Stimulated activated CD4-positive, alpha-beta T cell treated with anti-CD3 and anti-CD28 coated beads, Interleukin-1b, Interleukin-23, amount 100 ng/mL, for 4 hours (primary cell): Measurements from ENCODE around the gene SIPA1L3.

ENCODE experiments used
- DNase-seq, 2 donors: peaks; one replicate each; pipeline ENCODE4 v3.0.0-alpha.2; 2020; ENCODE audit warnings: low read depth in 2 of 2

The SIPA1L3 gene

GRCh38 chr19:37977391-37977790 lies 70.4 kb downstream of the SIPA1L3 start:
- no peak for DNase-seq

GRCh38 chr19:37977992-37978391 lies 71.0 kb downstream of the SIPA1L3 start:
- no peak for DNase-seq

- DNase-seq = no peak
Observed at GRCh38 chr19:37979547-37980082, 72.6 kb downstream of the SIPA1L3 start.

GRCh38 chr19:37980419-37981170 lies 73.6 kb downstream of the SIPA1L3 start:
- DNase-seq = no peak

- no peak for DNase-seq
Observed at GRCh38 chr19:37981785-37982475, 74.9 kb downstream of the SIPA1L3 start.

- DNase-seq = no peak
Observed at GRCh38 chr19:37982655-37983054, 75.6 kb downstream of the SIPA1L3 start.

GRCh38 chr19:37983153-37983552 lies 76.1 kb downstream of the SIPA1L3 start:
- no peak for DNase-seq

GRCh38 chr19:37983916-37984315 lies 76.9 kb downstream of the SIPA1L3 start:
- DNase-seq = no peak

GRCh38 chr19:37986048-37986750 lies 79.2 kb downstream of the SIPA1L3 start:
- no peak for DNase-seq

GRCh38 chr19:37987356-37988332 lies 80.6 kb downstream of the SIPA1L3 start:
- DNase-seq = no peak

GRCh38 chr19:37988758-37989635 lies 82.0 kb downstream of the SIPA1L3 start:
- DNase-seq = no peak

GRCh38 chr19:37989855-37990254 lies 82.8 kb downstream of the SIPA1L3 start:
- DNase-seq = no peak

GRCh38 chr19:37990362-37990761 lies 83.4 kb downstream of the SIPA1L3 start:
- no peak for DNase-seq

GRCh38 chr19:37991176-37991835 lies 84.3 kb downstream of the SIPA1L3 start:
- no peak for DNase-seq

GRCh38 chr19:37991841-37992248 lies 84.8 kb downstream of the SIPA1L3 start:
- no peak for DNase-seq

GRCh38 chr19:37992761-37993160 lies 85.8 kb downstream of the SIPA1L3 start:
- no peak for DNase-seq

GRCh38 chr19:37994823-37995130 lies 87.8 kb downstream of the SIPA1L3 start:
- DNase-seq = no peak

GRCh38 chr19:37995346-37995745 lies 88.3 kb downstream of the SIPA1L3 start:
- DNase-seq = no peak

- no peak for DNase-seq
Observed at GRCh38 chr19:37997911-37998344, 90.9 kb downstream of the SIPA1L3 start.

- no peak for DNase-seq
Observed at GRCh38 chr19:37998801-37999308, 91.8 kb downstream of the SIPA1L3 start.
